Endothelial cell of umbilical vein (primary cell): ENCODE results near the gene ZNF273.
"Not testable (repeated sequence)": the region's sequence is repeated elsewhere in the genome, so short reads cannot be mapped to it uniquely, and the experiment has no call there.

Source experiments
- CTCF ChIP-seq, 2 donors: IDR thresholded peaks; 1 replicate in 1 of 2; 2 replicates in 1 of 2; pipeline ENCODE4 v1.5.1; 2011; ENCODE audit warnings: low read length in 2 of 2, mild to moderate bottlenecking in 2 of 2, moderate library complexity in 2 of 2, control low read depth in 1 of 2, inconsistent platforms in 1 of 2, low read depth in 1 of 2; ENCODE audit not compliant: insufficient read depth in 1 of 2; ENCODE audit errors: extremely low read depth in 1 of 2
- EZH2 ChIP-seq: IDR thresholded peaks from 2 replicates; pipeline ENCODE4 v1.6.1; 2012; ENCODE audit warnings: borderline replicate concordance, low read depth, mild to moderate bottlenecking, moderate library complexity, low read length, inconsistent platforms; ENCODE audit not compliant: severe bottlenecking
- MYC ChIP-seq: IDR thresholded peaks from one replicate; pipeline ENCODE4 v1.6.1; 2011; ENCODE audit warnings: mild to moderate bottlenecking, low read depth, low read length
- POLR2A ChIP-seq: IDR thresholded peaks from 2 replicates; pipeline ENCODE4 v1.6.1; 2012; ENCODE audit warnings: low read depth, mild to moderate bottlenecking, control low read depth, low read length
- POLR2AphosphoS5 ChIP-seq: IDR thresholded peaks from 2 replicates; pipeline ENCODE4 v1.6.1; 2012; ENCODE audit warnings: low read depth, mild to moderate bottlenecking, control low read depth, low read length, moderate library complexity; ENCODE audit not compliant: insufficient read depth

- TF ChIP-seq CTCF (IDR thresholded peaks at IDR 0.05; ENCODE audit: extremely low read depth in 1 of 2, insufficient read depth in 1 of 2, low read depth in 1 of 2, low read length in 2 of 2); MYC; EZH2; POLR2A; POLR2AphosphoS5: not testable (repeated sequence)
These were observed 640 bp upstream of the ZNF273 start for GRCh38 chr7:64902461-64902805.
